ENCODE results near the gene PDE1A. TPM values are rescaled to one million over a fixed set of nuclear protein-coding genes. Genes with fewer than 3 reads are reported as not detected.

PDE1A gene
- total RNA-seq, 2 experiments from 2014 or later = not detected

DNA sequence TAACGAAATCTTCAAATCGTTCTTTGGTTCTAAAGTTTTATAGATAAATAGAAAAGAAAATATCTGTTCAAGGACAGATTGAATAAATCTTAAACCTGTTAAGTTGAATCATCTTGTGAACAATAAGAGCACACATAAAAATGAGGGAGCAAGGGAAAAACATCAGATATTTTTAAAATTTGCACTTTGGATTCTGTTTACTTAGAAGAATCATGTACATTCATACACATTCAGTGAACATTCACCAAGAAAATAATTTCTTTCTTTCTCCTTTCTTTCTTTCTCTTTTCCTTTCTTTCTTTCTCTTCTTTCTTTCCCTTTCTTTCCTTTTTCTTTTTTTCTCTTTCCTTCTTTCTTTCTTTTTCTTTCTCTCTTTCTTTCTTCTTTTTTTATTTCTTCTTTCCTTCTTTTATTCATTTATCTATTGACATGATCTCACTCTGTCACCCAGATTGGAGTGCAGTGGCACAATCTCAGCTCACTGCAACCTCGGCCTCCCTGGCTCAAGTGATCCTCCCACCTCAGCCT is 164.9 kb downstream of the PDE1A start:
- Mint-ChIP-seq H3K36me3 (ENCODE audit: low read depth) (no peaks in the 10 kb centered on the region), H3K4me3 (no peak overlapping the region), H3K9me3 (no peaks in the 10 kb centered on the region), H3K4me1 (ENCODE audit: low read depth) (no peaks in the 10 kb centered on the region), H3K27ac (no peak overlapping the region), H3K27me3 (no peaks in the 10 kb centered on the region)
- TF ChIP-seq CTCF (IDR thresholded peaks at IDR 0.05) = no peak
- ChIA-PET POLR2A (no interaction called here), CTCF (no interaction called here)
- DNase-seq (no peak), ATAC-seq (no peak)
- intact Hi-C loops (cut with micrococcal nuclease) = no loop called here

DNA sequence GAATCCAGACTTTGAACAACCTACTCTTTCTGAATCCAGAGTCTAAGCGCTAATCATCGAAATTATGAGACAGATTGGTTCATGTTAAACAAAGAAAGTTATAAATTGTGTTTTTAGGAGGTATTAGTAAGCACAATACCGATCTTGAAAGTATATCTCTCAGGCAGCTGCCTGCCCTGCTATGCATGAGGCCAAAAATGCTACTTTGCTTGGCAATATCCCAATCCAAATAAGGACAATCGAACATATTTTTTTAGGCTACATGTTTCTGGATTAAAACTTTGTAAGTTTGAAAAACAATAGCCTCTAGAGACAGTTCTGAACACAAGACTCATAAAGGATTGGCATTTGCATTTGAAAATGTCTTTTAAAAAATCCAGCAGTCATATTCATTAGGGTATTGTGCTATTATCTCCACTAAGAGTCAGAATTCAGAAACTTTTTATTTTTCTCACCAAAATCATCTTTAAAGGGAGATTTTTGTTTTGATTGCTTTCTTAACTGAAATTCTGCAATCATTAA is 167.1 kb downstream of the PDE1A start:
- intact Hi-C loops (cut with micrococcal nuclease) = no loop called here
- ChIA-PET POLR2A (no interaction called here), CTCF (no interaction called here)
- Mint-ChIP-seq H3K9me3 (no peaks in the 10 kb centered on the region), H3K36me3 (ENCODE audit: low read depth) (no peaks in the 10 kb centered on the region), H3K4me3 (no peak overlapping the region), H3K27ac (no peak overlapping the region), H3K27me3 (peaks cover 1% of the 10 kb centered on the region), H3K4me1 (ENCODE audit: low read depth) (no peaks in the 10 kb centered on the region)
- TF ChIP-seq CTCF (IDR thresholded peaks at IDR 0.05) = no peak
- DNase-seq = no peak
- no peak for ATAC-seq

DNA sequence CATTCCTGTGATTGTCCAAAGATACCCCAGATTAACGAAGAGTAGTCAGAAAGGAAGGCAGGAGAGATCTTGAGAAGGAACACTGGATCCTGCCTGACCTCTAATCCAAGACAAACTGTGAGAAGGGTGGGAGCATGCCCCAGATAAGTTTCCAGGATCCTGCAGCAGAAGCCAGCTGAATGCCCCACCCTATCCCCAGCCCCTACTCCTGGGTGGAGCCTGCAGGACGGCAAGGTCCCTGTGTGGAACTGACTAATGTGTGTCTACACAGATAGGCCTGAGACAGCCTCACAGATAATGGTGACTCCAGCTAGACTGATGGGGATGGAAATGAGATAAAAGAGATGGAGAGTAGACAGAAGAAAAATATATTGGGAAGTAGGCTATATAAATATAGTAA is 174.3 kb downstream of the PDE1A start:
- CTCF ChIA-PET = no interaction called here
- H3K36me3 Mint-ChIP-seq (ENCODE audit: low read depth) = no peaks in the 10 kb centered on the region
- H3K27ac Mint-ChIP-seq = no peak overlapping the region
- H3K4me3 Mint-ChIP-seq = no peak overlapping the region
- H3K27me3 Mint-ChIP-seq = peaks cover 5% of the 10 kb centered on the region
- no peaks in the 10 kb centered on the region for H3K9me3 Mint-ChIP-seq
- ATAC-seq = no peak
- no peak for DNase-seq
- no peak for TF ChIP-seq CTCF (IDR thresholded peaks at IDR 0.05)
- H3K4me1 Mint-ChIP-seq (ENCODE audit: low read depth) = no peaks in the 10 kb centered on the region
- POLR2A ChIA-PET = no interaction called here
- intact Hi-C loops (cut with micrococcal nuclease) = no loop called here

- no peak for TF ChIP-seq CTCF (IDR thresholded peaks at IDR 0.05)
- Mint-ChIP-seq H3K27ac (no peak overlapping the region), H3K9me3 (no peaks in the 10 kb centered on the region), H3K27me3 (peaks cover 2% of the 10 kb centered on the region), H3K36me3 (ENCODE audit: low read depth) (no peaks in the 10 kb centered on the region), H3K4me3 (no peak overlapping the region), H3K4me1 (ENCODE audit: low read depth) (no peaks in the 10 kb centered on the region)
- ChIA-PET CTCF (interaction anchor here (2.5 kb wide), 1 partner anchor 8 kb away, joined by 7 read pairs; no protein-coding TSS in a partner anchor), POLR2A (no interaction called here)
- no peak for DNase-seq
- intact Hi-C loops (cut with micrococcal nuclease) = no loop called here
- no peak for ATAC-seq
These were observed 177.9 kb downstream of the PDE1A start for GRCh38 chr2:182248898-182249297.

- CTCF ChIA-PET = interaction anchor here (2.5 kb wide), 1 partner anchor 8 kb away, joined by 7 read pairs; no protein-coding TSS in a partner anchor
These were observed 178.5 kb downstream of the PDE1A start for GRCh38 chr2:182248362-182248761.

More at GRCh38 chr2:182248362-182248761, 178.5 kb downstream of the PDE1A start:
- H3K36me3 Mint-ChIP-seq (ENCODE audit: low read depth) = no peaks in the 10 kb centered on the region
- POLR2A ChIA-PET = no interaction called here
- H3K9me3 Mint-ChIP-seq = no peaks in the 10 kb centered on the region
- H3K4me3 Mint-ChIP-seq = no peak overlapping the region
- no peak for TF ChIP-seq CTCF (IDR thresholded peaks at IDR 0.05)
- ATAC-seq (no peak), DNase-seq (no peak)
- H3K4me1 Mint-ChIP-seq (ENCODE audit: low read depth) = no peaks in the 10 kb centered on the region
- peaks cover 2% of the 10 kb centered on the region for H3K27me3 Mint-ChIP-seq
- intact Hi-C loops (cut with micrococcal nuclease) = no loop called here
- no peak overlapping the region for H3K27ac Mint-ChIP-seq
